GM12873 (cell line): ENCODE measurements around the gene TBC1D19.

Source experiments
- TF ChIP-seq, protein P1 (sequence below): IDR thresholded peaks from 2 replicates; pipeline ENCODE4 v1.5.1; 2012; ENCODE audit warnings: low read depth, mild to moderate bottlenecking, moderate library complexity, low read length, control low read depth; ENCODE audit not compliant: insufficient read depth; ENCODE audit errors: missing control alignments

TBC1D19 gene

DNA sequence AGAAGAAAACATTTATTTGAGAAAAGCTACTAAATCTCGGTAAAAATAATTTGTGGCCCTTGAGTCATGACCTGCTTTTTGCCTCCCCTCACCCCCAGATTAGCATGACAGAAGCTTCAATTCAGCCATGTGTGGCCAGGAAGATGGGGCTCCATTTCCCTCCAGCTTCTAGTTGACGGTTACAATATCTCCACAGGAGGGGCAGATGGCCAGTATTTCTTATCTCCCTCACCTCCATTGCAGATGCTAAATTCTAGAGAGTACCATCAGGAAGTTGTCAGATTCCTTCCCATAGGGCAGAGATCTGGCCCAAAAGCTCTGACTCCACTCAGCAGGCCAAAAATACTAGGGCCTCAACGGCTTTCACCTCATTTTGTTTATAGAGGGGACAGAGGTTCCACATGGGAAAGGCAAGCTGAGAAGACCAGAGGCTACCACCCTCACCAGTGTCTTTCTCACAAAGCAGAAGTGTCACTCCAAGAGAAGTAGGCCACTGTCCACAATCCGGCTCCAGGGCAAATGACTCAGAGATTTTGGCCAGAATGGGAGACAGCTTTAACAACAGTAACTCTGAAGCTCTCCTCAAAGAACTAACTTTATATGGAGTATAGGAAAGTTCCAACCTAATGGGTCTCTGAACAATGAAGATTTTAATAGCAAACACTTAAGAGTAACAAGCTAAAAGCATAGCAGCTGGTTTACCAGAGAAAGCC is 108.3 kb downstream of the TBC1D19 start:
- TF ChIP-seq, protein P1, sequence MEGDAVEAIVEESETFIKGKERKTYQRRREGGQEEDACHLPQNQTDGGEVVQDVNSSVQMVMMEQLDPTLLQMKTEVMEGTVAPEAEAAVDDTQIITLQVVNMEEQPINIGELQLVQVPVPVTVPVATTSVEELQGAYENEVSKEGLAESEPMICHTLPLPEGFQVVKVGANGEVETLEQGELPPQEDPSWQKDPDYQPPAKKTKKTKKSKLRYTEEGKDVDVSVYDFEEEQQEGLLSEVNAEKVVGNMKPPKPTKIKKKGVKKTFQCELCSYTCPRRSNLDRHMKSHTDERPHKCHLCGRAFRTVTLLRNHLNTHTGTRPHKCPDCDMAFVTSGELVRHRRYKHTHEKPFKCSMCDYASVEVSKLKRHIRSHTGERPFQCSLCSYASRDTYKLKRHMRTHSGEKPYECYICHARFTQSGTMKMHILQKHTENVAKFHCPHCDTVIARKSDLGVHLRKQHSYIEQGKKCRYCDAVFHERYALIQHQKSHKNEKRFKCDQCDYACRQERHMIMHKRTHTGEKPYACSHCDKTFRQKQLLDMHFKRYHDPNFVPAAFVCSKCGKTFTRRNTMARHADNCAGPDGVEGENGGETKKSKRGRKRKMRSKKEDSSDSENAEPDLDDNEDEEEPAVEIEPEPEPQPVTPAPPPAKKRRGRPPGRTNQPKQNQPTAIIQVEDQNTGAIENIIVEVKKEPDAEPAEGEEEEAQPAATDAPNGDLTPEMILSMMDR = no peak

DNA sequence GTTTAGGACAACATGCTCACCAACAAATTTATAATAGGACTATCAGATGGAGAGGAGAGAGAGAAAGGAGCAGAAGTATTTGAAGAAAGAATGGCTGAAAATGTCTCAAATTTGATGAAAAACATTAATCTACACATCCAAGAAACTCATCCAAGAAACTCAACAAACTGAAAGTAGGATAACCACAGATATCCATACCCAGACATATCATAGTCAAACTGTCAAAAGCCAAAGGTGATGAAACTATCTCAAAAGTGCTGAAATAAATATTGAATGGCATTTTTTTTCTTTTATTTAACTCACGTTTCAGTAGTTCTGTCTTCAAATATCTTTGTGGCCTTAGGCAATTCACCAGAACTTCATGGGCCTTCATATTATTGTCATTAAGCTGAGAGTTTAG is 116.2 kb downstream of the TBC1D19 start:
- TF ChIP-seq, protein P1 = no peak

DNA sequence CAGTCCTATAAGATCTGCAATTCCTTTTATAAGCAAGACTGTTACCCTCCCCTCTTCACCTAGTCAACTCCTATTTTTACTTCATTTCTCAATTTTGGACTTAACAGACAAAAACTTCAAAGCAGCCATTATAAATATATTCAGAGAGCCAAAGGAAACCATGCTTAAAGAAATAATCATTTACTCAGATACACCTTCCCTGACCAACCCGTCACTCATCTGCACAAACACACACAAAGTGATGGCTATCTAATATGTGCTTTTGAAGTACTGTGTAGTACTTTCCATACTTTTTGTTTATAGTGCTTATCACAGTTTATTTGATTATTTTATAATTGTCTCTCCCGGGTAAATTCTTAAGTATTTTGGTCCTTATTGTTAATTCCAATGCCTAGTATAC is 117.2 kb downstream of the TBC1D19 start:
- TF ChIP-seq, protein P1 = no peak

DNA sequence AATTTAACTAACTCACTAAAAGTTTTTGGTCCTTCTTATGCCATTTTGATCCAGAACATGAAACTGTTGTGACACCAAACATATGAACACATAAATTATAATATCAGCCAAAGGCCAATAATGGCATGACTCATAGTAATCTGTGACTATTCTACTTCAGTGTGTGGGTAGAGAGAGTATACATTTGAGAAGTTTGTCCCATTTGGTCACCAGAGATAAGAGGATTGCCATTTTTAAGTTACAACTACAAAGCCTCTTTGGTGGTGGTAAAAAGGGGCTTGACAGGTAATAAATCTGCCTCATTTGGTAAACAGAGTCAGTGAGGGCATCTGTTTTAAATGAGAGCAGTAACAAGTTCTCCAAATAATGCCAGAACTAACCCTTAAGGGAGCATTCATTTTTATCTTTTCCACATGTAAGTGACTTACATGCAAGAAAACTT is 117.9 kb downstream of the TBC1D19 start:
- TF ChIP-seq, protein P1 = no peak

DNA sequence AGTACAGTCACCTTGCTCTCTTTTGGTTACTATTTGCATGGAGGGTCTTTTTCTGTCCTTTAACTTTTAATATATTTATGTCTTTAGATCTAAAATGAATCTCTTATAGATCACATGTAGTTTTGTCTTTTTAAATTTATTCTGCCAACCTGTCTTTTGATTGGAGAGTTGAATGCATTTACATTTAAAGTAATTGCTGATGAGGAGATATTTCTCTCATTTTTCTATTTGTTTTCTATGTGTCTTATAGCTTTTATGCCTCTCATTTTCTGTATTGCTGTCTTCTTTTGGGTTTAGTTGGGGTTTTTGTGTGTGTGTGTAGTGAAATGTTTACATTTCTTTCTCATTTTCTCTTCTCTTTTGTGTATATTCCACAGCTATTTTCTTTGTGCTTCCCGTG is 123.5 kb downstream of the TBC1D19 start:
- TF ChIP-seq, protein P1 = no peak

DNA sequence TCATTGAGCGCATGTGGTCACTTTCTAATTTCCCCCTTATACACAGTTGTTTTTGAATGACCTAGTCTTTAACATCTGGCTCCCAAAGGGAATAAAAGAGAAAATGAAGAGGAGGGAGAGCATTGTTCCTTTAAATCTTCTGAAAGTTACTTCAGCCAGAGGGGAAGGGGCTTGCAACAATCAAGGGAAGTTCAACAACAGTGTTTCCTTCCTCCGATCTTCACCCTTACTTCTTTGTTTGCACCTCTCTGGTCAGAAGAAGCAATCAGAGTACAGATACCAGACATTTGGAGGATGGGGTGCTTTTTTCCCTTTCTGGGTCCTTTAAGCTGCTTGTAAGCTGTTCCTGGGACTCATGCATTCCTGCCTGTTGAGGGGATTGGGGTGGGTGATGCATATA is 125.4 kb downstream of the TBC1D19 start:
- TF ChIP-seq, protein P1 = no peak

DNA sequence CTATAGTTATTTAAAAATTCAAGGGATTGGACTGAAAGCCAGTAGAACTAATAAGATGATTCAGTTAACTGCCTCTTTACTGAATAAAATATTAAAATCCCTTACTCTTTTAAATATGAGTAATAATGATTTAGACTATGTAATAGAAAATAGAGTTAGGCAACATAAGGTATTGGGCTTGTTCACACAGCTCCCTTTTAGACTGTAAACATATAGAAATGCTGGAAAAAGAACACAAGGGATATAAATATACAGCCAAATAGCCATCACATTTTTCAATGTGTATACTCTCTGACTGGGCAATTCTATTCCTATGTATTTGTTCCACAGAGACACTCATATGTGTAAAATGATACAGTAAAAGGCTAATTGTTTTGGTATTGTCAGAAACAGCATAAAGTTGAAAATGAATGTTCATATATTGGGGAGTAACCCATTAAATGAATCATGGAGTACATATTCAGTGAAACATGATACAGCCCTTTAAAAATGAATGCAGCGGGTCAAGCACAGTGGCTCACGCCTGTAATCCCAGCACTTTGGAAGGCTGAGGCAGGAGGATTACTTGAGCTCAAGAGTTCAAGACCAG is 129.8 kb downstream of the TBC1D19 start:
- TF ChIP-seq, protein P1 = no peak
